Trophoblast cell (in vitro differentiated cells and primary cell): Measurements from ENCODE around the gene IGSF9.
"Not testable (repeated sequence)": the region's sequence is repeated elsewhere in the genome, so short reads cannot be mapped to it uniquely, and the experiment has no call there.

ENCODE experiments used
- DNase-seq, 2 donors: peaks; one replicate each; pipeline ENCODE4 v3.0.0-alpha.2; 2016
- H2AFZ ChIP-seq: 2 replicates; pipeline ENCODE4 v1.6.1; 2013; ENCODE audit warnings: low read length, moderate library complexity, mild to moderate bottlenecking; ENCODE audit not compliant: insufficient read depth, poor library complexity
- H2AK5ac ChIP-seq: 2 replicates; pipeline ENCODE4 v1.6.1; 2013; ENCODE audit warnings: mild to moderate bottlenecking, low read length
- H2BK120ac ChIP-seq: 2 replicates; pipeline ENCODE4 v1.6.1; 2013; ENCODE audit warnings: low read length, mild to moderate bottlenecking, moderate library complexity; ENCODE audit not compliant: insufficient read depth, poor library complexity
- H2BK12ac ChIP-seq: 2 replicates; pipeline ENCODE4 v1.6.1; 2013; ENCODE audit warnings: mild to moderate bottlenecking, low read length, moderate library complexity
- H2BK5ac ChIP-seq: 2 replicates; pipeline ENCODE4 v1.6.1; 2013; ENCODE audit warnings: low read length, low read depth, moderate library complexity, mild to moderate bottlenecking; ENCODE audit not compliant: poor library complexity
- H3K14ac ChIP-seq: 2 replicates; pipeline ENCODE4 v1.6.1; 2013; ENCODE audit warnings: mild to moderate bottlenecking, low read length
- H3K18ac ChIP-seq: 2 replicates; pipeline ENCODE4 v1.6.1; 2013; ENCODE audit warnings: mild to moderate bottlenecking, low read length
- H3K23ac ChIP-seq: 2 replicates; pipeline ENCODE4 v1.6.1; 2013; ENCODE audit warnings: low read length
- H3K27ac ChIP-seq: 2 replicates; pipeline ENCODE4 v1.5.1; 2013; ENCODE audit warnings: low read depth, mild to moderate bottlenecking, inconsistent platforms, low read length, moderate library complexity
- H3K27me3 ChIP-seq: 2 replicates; pipeline ENCODE4 v1.6.1; 2013; ENCODE audit warnings: inconsistent platforms, mild to moderate bottlenecking, low read length, moderate library complexity; ENCODE audit not compliant: insufficient read depth
- H3K36me3 ChIP-seq, 2 experiments: 1 replicate in 1 of 2; 2 replicates in 1 of 2; pipeline ENCODE4 v1.6.1; 2013; ENCODE audit warnings: low read length in 2 of 2, mild to moderate bottlenecking in 2 of 2, moderate library complexity in 1 of 2; ENCODE audit not compliant: insufficient read depth in 2 of 2, control insufficient read depth in 1 of 2
- H3K4ac ChIP-seq: 2 replicates; pipeline ENCODE4 v1.6.1; 2013; ENCODE audit warnings: low read depth, mild to moderate bottlenecking, low read length, moderate library complexity
- H3K4me1 ChIP-seq, 2 experiments: 1 replicate in 1 of 2; 2 replicates in 1 of 2; pipeline ENCODE4 v1.6.1; 2013; ENCODE audit warnings: low read length in 2 of 2, mild to moderate bottlenecking in 2 of 2, moderate library complexity in 1 of 2; ENCODE audit not compliant: insufficient read depth in 2 of 2, control insufficient read depth in 1 of 2
- H3K4me2 ChIP-seq: 2 replicates; pipeline ENCODE4 v1.6.1; 2013; ENCODE audit warnings: inconsistent platforms, mild to moderate bottlenecking, low read length, moderate library complexity
- H3K4me3 ChIP-seq: 2 replicates; pipeline ENCODE4 v1.5.1; 2013; ENCODE audit warnings: mild to moderate bottlenecking, low read depth, low read length, inconsistent platforms
- H3K79me1 ChIP-seq: one replicate; pipeline ENCODE4 v1.6.1; 2013; ENCODE audit warnings: low read length
- H3K79me2 ChIP-seq: 2 replicates; pipeline ENCODE4 v1.6.1; 2013; ENCODE audit warnings: low read length, mild to moderate bottlenecking; ENCODE audit not compliant: control insufficient read depth, insufficient read depth, poor library complexity
- H3K9ac ChIP-seq: 2 replicates; pipeline ENCODE4 v1.6.1; 2013; ENCODE audit warnings: mild to moderate bottlenecking, low read length
- H3K9me3 ChIP-seq: 2 replicates; pipeline ENCODE4 v1.6.1; 2013; ENCODE audit warnings: low read depth, mild to moderate bottlenecking, control low read depth, inconsistent platforms, low read length; ENCODE audit not compliant: insufficient read depth
- H4K12ac ChIP-seq: 2 replicates; pipeline ENCODE4 v1.6.1; 2013; ENCODE audit warnings: low read depth, mild to moderate bottlenecking, low read length, moderate library complexity
- H4K8ac ChIP-seq: 2 replicates; pipeline ENCODE4 v1.6.1; 2013; ENCODE audit warnings: low read depth, mild to moderate bottlenecking, low read length, moderate library complexity
- H4K91ac ChIP-seq: one replicate; pipeline ENCODE4 v1.6.1; 2013; ENCODE audit warnings: low read depth, mild to moderate bottlenecking, low read length, moderate library complexity
- WGBS: extraction: QIAGEN DNeasy Blood & Tissue Kit; methylation state at CpG from one replicate; pipeline ENCODE4 v1.1.7; 2013; ENCODE audit warnings: missing lambda C conversion rate; ENCODE audit not compliant: insufficient read length, insufficient coverage; ENCODE audit errors: extremely low coverage; 5-methylcytosine and 5-hydroxymethylcytosine counted together

The IGSF9 gene

DNA sequence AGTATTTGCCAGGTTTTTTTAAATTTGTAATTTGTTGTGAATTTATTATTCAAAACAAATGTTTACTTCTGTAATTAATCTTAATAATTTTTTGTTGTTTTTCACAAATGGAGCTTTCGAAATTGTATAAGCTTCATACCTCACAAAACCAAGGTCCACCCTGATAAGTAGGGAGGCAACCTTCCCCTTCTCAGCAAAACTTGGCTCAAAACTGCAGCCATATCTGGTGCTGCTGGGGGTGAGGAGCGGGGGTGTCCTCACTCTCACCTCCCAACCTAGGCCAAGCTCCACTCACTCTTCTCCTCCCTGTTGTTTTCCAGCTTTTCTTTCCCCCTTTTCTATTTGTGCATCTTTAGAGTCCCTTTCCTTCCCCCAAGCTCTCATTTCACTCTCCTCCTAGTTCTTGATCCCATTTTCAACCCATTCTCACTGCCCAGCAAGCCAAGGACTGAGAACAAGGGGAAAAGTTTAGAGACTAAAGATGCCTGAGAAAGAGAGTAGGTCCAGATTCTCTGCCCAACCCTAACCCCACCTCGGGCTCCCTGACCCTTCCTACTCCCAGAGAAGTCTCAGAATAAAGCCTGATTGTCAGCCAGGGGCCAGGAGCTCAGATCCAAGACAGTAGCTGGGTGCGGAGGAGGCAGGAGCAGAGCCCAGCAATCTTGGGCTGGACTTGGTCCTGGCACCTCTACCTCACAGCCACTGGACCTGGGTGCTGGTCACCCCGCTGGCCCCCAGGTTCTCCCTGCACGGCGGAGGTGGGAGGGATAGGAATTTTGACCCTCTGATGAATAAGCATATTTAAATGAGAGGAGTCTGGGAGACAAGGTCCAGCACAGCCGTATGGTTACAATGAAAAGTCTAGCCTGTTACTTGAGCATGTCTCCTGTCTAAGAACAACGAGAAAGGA is 37.1 kb downstream of the IGSF9 start:
- H3K9me3 ChIP-seq = no peaks in the 10 kb centered on the region
- peak overlapping the region; percentile 98 for H2BK12ac ChIP-seq
- no peaks in the 10 kb centered on the region for H3K27me3 ChIP-seq
- DNase-seq = no peak
- no peak overlapping the region for H3K9ac ChIP-seq
- no peak overlapping the region for H3K23ac ChIP-seq
- H3K4me3 ChIP-seq = no peak overlapping the region
- H3K79me2 ChIP-seq = peaks cover 6% of the 10 kb centered on the region
- peak overlapping the region; percentile 99 for H4K91ac ChIP-seq
- peak overlapping the region; percentile 91 for H2BK5ac ChIP-seq
- peaks cover 42% of the 10 kb centered on the region for H3K79me1 ChIP-seq
- H3K18ac ChIP-seq = peak overlapping the region; percentile 87
- peak overlapping the region; percentile 88 for H3K27ac ChIP-seq
- H4K8ac ChIP-seq = peak overlapping the region; percentile 76
- WGBS = no CpG with 5 or more reads among the region's 9 CpGs
- peak overlapping the region; percentile 93 for H3K4ac ChIP-seq
- peak overlapping the region; percentile 66 for H2AFZ ChIP-seq
- H3K14ac ChIP-seq = peak overlapping the region; percentile 94
- H3K4me2 ChIP-seq = no peak overlapping the region
- H4K12ac ChIP-seq = peak overlapping the region; percentile 74
- H2AK5ac ChIP-seq = peak overlapping the region; percentile 99
- H3K4me1 ChIP-seq = peaks cover 35 to 50% of the 10 kb centered on the region in 2 experiments
- no peaks in the 10 kb centered on the region for H3K36me3 ChIP-seq
- H2BK120ac ChIP-seq = peak overlapping the region; percentile 98

DNA sequence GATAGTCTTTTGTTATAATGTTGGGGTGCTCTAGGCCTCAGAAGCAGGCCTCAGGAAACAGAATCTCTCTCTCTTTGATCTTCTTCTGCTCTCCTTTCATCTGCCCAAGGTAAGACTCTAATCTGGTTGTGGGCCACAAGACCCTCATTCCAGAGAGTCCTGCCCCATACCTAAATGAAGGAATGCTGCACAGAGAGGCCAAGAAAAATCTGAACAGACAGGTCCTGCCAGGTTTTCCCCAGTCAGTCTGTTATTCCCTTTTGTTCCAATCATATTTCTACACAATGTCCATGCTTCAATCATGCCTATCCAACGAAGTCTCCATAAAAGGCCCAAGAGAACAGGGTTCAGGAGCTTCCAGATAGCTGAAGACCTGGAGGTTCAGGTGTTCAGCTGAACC is 38.5 kb downstream of the IGSF9 start:
- Histone ChIP-seq H3K9ac (no peak overlapping the region), H2AK5ac (peak overlapping the region; percentile 89), H4K8ac (peak overlapping the region; percentile 76), H2BK12ac (peak overlapping the region; percentile 97), H2AFZ (no peak overlapping the region), H3K27ac (peak overlapping the region; percentile 84), H3K27me3 (no peaks in the 10 kb centered on the region), H2BK5ac (peak overlapping the region; percentile 94), H2BK120ac (peak overlapping the region; percentile 73), H3K79me1 (peaks cover 40% of the 10 kb centered on the region), H3K14ac (peak overlapping the region; percentile 88), H3K4me2 (peak overlapping the region; percentile 15), H3K4me3 (no peak overlapping the region), H3K79me2 (peaks cover 6% of the 10 kb centered on the region), H3K18ac (peak overlapping the region; percentile 86), H3K4ac (peak overlapping the region; percentile 81), H3K9me3 (no peaks in the 10 kb centered on the region), H4K91ac (peak overlapping the region; percentile 96), H3K23ac (no peak overlapping the region), H3K4me1 (peaks cover 36 to 45% of the 10 kb centered on the region in 2 experiments), H3K36me3 (no peaks in the 10 kb centered on the region), H4K12ac (no peak overlapping the region)
- peak; percentile 79 to 90 for DNase-seq
- whole genome bisulfite sequencing = no CpG with 5 or more reads among the region's 1 CpG

- no CpG with 5 or more reads among the region's 3 CpGs for WGBS
These were observed 41.4 kb downstream of the IGSF9 start for GRCh38 chr1:159904036-159904435.

DNA sequence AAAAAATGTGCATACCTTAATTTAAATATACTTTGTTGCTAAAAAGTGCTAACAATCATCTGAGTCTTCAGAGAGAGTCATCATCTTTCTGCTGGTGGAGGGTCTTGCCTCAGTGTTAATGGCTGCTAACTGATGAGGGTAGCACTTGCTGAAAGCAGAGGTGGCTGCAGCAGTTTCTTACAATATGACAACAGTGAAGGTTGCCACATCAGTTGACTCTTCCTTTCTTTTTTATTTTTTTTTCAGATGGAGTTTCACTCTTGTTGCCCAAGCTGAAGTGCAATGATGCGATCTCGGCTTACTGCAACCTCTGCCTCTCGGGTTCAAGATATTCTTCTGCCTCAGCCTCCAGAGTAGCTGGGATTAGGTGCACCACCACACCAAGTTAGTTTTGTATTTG is 42.9 kb downstream of the IGSF9 start:
- WGBS = no CpG with 5 or more reads among the region's 3 CpGs

More at GRCh38 chr1:159904036-159904435, 41.4 kb downstream of the IGSF9 start:
- peak; percentile 84 to 90 for DNase-seq
- not testable (repeated sequence) for H2BK5ac ChIP-seq, H3K27me3 ChIP-seq, H4K12ac ChIP-seq, H3K36me3 ChIP-seq, H3K27ac ChIP-seq, H2AK5ac ChIP-seq, H3K4ac ChIP-seq, H3K18ac ChIP-seq, H2BK120ac ChIP-seq, H3K23ac ChIP-seq, H4K8ac ChIP-seq, H3K4me3 ChIP-seq, H2AFZ ChIP-seq, H3K14ac ChIP-seq, H3K9me3 ChIP-seq, H4K91ac ChIP-seq, H3K4me2 ChIP-seq, H3K9ac ChIP-seq, H3K79me2 ChIP-seq, H2BK12ac ChIP-seq
- Histone ChIP-seq H3K79me1 (peaks cover 37% of the 10 kb centered on the region), H3K4me1 (peaks cover 32 to 40% of the 10 kb centered on the region in 2 experiments)

More for the DNA sequence above, 42.9 kb downstream of the IGSF9 start:
- Histone ChIP-seq H2BK120ac (no peak overlapping the region), H3K4me3 (no peak overlapping the region), H4K8ac (no peak overlapping the region), H3K27me3 (no peaks in the 10 kb centered on the region), H2BK5ac (no peak overlapping the region), H3K4me2 (no peak overlapping the region), H3K23ac (no peak overlapping the region), H3K36me3 (no peaks in the 10 kb centered on the region), H4K12ac (no peak overlapping the region), H2AFZ (no peak overlapping the region), H3K4ac (no peak overlapping the region), H3K14ac (no peak overlapping the region), H3K79me1 (peaks cover 28% of the 10 kb centered on the region), H3K27ac (no peak overlapping the region), H2BK12ac (no peak overlapping the region), H3K9me3 (no peaks in the 10 kb centered on the region), H3K18ac (no peak overlapping the region), H3K9ac (no peak overlapping the region), H3K79me2 (no peaks in the 10 kb centered on the region), H4K91ac (no peak overlapping the region), H2AK5ac (no peak overlapping the region), H3K4me1 (peaks cover 21 to 31% of the 10 kb centered on the region in 2 experiments)
- peak in 1 of 2 donors; percentile 58 for DNase-seq
